NCI-H2227 (cell line): ENCODE data around the gene NOL9.
"Not testable (repeated sequence)": the region's sequence is repeated elsewhere in the genome, so short reads cannot be mapped to it uniquely, and the experiment has no call there.

Experiments used
- DNase-seq: peaks from one replicate; lab custom pipeline; 2025; ENCODE audit not compliant: unreplicated experiment; lab: John Stamatoyannopoulos, UW

Gene NOL9

DNA sequence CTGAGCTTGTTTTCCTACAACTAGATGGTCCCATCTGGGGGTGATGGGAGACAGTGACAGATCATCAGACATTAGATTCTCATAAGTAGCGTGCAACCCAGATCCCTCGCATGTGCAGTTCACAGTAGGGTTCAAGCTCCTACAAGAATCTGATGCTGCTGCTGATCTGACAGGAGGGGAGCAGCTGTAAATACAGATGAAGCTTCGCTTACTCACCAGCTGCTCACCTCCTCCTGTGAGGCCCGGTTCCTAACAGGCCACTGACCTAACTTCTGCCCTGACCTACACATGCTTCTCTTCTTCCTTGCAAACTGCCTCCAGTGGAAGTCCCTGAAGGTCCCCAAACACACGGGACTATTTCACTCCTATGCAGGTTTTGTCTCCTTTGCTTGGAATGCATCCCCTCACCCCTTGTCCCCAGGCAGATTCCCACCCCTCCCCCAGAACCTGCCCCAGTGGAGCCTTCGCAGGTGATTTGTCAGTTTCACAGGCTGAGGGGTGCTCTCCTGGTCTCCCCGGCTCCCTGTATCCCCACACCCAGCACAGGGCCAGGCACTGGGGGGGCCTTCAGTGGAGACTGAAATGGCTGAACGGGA lies 19.8 kb upstream of the NOL9 start:
- DNase-seq = no peak

DNA sequence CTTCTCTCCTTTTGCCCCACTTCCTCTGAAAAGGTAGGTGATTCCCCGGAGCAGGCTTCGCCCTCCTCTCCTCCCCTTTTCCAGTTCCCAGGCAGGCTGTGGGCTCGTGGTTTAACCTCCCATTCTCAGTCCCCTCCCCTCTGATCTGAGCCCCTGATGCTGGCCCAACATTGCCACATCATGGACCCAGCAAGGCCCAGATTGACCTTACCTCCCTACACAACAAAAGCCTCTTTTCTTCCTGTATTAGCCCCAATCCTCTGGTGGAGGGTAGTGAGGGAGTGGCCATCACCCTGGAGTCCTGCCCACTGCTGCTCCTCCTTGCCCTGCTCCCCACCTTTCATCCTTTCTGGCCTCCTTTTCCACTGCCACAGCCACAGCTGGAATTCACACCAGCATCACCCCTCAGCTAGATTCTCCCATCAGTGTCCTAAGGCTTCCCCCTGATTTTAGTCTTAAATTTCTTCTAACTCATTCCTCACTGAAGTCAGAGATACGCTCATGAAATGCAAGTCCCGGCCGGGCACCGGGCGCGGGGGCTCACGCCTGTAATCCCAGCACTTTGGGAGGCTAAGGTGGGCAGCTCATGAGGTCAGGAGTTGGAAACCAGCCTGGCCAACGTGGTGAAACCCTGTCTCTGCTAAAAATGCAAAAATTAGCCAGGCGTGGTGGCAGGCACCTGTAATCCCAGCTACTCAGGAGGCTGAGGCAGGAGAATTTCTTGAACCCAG lies 18.5 kb upstream of the NOL9 start:
- DNase-seq = no peak

DNA sequence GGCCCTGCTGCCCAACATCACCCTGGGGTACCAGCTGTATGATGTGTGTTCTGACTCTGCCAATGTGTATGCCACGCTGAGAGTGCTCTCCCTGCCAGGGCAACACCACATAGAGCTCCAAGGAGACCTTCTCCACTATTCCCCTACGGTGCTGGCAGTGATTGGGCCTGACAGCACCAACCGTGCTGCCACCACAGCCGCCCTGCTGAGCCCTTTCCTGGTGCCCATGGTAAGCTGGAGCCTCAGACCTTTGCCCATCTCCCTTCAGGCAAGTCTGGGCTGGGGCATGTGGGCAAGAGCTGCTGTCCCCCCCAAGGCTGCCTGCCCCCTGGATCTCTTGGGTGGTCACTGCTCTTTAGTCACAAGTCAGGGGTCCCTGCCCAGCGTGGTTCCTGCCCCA lies 16.7 kb upstream of the NOL9 start:
- no peak for DNase-seq

DNA sequence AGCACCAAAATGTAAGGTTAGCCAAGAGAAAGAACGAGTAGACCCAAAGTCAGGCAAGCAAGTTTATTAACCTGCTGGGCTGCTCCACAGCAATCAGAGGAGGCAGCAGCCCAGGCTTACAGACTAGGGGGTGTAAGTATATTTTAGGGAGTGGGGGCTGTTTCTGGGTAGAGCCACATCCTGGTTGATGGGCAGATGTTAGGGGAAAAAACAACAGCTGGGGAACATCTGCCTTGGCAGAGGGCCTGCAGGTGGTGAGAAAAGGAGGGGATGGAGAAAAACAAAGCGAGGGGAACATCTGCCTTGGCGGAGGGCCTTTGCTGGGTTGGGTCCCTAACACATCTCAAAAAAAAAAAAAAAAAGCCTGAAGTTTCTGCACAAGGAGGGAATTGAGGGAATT lies 15.8 kb upstream of the NOL9 start:
- no peak for DNase-seq

- no peak for DNase-seq
Observed at GRCh38 chr1:6569033-6569432, 14.7 kb upstream of the NOL9 start.

DNA sequence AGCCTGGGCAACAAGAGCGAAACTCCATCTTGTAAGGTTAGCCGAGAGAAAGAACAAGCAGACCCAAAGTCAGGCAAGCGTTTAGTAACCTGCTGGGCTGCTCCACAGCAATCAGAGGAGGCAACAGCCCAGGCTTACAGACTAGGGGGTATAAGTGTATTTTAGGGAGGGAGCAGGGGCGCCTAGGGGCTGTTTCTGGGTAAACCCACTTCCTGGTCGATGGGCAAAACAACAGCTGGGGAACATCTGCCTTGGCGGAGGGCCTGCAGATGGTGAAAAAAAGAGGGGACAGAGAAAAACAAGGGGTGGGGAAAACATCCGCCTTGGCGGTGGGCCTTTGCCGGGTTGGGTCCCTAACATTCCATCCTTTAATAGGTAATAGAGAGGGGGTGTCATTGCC lies 6.0 kb upstream of the NOL9 start:
- DNase-seq = no peak

DNA sequence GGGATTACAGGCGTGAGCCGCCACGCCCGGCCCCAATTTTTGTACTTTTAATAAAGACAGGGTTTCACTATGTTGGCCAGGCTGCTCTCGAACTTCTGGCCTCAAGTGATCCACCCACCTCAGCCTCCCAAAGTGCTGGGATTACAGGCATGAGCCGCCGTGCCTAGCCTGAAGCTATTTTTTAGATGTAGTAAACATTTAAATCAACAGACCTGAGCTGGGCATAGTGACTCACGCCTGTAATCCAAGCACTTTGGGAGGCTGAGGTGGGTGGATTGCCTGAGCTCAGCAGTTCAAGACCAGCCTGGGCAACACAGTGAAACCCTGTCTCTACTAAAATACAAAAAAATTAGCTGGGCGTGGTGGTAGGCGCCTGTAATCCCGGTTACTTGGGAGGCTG lies 4.8 kb upstream of the NOL9 start:
- not testable (repeated sequence) for DNase-seq

DNA sequence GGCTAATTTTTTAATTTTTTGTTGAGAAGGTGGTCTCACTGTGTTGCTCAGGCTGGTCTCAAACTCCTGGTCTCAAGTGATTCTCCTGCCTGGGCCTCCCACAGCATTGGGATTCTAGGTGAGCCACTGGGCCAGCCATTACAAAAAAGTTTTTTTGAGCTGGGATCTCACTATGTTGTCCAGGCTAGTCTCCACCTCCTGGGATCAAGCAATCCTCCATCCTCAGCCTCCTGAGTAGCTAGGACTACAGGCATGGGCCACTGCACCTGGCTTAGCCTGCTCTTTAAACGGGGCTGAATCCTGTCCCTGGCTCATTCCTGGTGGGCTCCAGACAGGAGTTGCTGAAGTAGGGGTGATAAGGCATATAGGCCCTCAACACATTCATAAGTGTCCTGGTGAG lies 3.3 kb upstream of the NOL9 start:
- no peak for DNase-seq

GRCh38 chr1:6554907-6555778 lies 830 bp upstream of the NOL9 start, which contains the start of gene TAS1R1:
Gene TAS1R1, plus strand, starts transcription at chr1:6555307. Its CDS starts 67 bp downstream, at chr1:6555374.
- DNase-seq = no peak

GRCh38 chr1:6547301-6547700 lies 7.0 kb downstream of the NOL9 start:
- DNase-seq = no peak

DNA sequence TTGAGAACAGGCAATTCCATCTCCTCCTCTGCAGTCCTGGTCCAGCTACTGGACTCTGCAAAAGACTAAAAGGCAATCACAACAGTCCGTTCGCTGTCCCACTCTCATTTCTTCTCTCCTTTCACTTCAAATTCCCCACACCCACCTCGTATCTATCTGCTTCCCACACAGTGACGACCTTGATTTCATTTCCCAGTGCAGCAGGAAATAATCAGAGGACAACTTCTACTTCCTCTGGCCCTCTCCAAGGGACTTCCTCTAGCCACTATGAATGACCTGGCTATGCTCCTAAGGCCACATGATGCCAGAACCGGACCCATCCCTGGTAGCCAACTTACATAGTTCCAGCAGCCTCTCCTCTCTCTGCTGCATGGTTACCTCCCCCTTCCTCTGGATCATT lies 8.0 kb downstream of the NOL9 start:
- DNase-seq = no peak

DNA sequence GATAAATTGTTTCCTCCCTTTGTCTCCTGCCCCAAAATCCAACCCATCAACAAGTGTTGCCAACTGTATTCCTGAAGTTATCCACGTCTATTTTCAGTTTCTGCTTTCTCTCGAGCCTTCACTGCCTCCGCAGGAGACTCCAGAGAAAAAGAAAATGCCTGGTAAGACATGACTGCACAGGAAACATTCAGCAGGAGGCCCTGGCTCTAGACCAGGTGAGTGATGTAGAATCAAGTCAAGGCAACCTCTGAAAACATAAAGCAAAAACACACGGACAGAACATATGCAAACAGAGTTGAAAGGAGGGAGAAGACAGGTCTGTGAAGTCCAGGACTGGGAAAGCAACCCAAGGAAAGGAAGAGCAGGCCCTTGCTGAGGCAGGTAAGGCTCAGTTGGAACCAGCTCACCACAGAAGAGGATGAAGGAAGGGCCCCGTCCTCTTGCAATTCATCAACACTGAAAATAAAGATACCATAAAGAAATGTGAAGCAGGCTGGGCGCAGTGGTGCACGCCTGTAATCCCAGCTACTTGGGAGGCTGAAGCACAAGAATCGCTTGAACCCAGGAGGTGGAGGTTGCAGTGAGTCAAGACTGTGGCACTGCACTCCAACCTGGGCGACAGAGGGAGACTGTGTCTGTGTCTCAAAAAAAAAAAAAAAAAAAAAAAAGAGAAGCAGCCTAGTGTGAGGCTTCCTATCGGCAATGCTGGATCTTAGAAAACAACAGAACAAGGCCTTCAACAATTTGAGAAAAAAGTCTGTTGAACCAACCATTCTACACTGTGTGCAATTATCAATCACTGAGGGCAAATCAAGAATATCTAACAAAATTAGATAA lies 8.8 kb downstream of the NOL9 start:
- no peak for DNase-seq

DNA sequence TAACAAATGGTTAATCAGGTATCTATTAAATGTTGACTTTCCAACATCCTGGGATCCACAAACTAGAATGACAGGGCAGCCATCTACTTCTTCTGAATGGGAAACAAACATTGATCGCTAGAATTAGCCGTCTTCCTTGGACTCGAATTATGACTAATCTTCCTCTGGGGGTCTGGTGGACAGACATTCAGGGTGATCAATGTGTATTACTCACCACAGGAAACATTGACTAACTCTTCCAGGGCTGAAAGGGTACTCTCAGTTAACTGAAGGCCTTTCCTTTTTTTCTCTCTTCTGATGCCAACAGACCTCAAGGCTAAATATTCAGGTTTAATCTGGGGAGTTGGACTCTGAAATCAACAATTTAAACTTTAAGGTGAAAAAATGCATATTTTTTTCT lies 9.5 kb downstream of the NOL9 start:
- DNase-seq = no peak

DNA sequence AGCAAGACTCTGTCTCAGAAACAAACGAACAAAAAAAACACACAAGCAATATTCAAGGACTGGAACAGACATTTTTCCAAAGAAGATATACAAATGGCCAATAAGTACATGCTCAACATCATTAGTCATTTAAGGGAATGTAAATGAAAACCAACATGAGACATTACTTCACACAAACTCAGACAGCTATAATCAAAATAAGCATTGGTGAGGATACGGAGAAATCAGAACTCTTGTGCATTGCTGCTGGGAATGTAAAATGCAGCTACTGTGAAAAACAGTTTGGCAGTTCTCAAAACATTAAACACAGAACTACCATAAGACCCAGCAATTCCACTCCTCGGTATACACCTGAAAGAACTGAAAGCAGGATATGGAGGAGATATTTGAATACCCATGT lies 15.4 kb downstream of the NOL9 start:
- no peak for DNase-seq

DNA sequence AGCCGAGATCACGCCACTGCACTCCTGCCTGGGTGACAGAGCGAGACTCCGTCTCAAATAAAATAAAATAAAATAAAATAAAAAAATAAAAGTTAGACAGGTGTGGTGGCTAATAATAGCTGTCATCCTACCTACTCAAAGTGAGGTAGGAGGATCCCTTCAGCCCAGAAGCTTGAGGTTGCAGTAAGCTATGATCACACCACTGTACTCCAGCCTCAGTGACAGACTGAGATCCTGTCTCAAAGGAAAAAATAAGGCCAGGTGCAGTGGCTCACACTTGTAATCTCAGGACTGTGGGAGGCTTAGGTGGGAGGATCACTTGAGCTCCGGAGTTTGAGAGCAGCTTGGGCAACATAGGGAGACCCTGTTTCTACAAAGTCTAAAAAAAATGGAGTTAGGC lies 18.0 kb downstream of the NOL9 start:
- no peak for DNase-seq

GRCh38 chr1:6535214-6535613 lies 19.1 kb downstream of the NOL9 start:
- DNase-seq = no peak

DNA sequence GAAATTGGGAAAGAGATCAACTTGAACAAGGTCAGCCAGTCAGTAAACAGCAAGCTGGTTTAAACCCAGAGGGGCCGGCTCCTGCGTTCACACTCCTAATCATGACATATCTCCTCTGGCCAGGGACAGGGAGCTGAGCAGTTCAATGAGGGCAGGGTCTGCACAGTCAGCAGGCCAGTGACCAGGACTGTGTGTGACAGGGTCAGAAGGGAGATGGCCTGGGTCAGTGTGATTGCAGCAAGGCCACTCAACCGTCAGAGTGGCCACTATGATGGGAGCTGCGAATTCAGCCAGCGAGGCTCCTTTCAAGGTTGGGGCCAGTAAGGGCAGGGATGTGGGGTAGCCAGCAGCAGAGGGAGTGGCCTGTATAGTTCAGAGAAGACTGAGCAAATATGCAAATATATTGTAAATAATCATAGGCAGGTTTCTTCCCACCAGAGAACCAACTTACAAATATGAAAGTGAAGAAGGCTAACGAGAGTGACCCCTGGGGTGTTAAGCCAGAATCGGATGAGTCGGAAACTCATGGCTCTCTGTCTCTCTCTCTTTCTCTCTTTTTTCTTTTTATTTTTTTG lies 20.0 kb downstream of the NOL9 start:
- DNase-seq = no peak

- no peak for DNase-seq
Observed at GRCh38 chr1:6531996-6532395, 22.3 kb downstream of the NOL9 start.

DNA sequence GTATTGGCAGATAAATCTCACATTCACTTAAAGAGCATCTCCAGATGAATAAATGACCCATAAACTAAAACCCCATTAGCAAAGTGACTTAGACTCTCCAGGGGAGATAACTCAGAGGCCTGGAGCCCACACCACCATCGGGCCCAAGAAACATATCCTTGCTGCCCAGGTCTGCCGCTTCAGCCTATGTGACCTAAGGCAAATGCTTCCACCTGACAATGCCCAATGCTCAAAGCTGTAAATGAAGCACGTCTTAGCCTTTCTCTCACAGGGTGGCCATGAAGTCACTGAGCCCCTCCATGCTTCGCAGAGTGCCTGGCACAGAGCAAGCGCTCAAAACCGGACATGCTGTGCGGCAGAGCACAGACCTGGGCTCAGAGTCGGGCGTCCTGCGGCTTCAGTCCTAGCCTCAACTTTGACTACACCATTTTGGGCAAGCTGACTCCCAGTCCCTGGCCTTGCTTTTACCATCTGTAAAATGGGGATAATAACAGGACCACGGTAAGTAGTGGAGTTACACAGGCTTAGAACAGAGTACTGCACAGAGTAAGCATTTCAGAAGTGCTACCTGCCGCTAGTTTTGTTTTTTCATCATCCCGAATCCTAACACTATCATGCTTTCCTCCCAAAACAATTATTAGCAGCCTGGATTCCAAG lies 23.7 kb downstream of the NOL9 start:
- DNase-seq = no peak

DNA sequence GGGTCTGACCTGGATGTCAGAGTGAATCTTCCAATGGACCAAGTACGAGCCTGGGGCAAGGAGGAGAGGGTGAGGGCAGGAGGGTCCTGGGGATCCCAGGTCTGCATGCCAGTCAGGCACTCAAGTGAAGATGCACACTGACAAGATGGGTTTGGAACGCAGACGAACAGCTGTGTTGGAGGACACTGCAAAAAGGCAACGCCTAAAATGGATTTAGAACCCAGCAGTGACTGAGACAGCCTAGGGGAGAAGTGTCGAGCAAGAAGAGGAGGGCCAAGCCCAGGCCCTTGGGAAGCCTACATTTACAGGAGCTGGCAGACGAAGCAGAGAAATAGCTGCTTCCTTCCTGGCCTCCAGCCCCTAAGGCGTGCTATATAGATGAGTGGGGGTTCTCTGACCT lies 25.8 kb downstream of the NOL9 start:
- no peak for DNase-seq
